ENCODE results near the gene ISOC2. TPM values are rescaled to one million over a fixed set of nuclear protein-coding genes. Genes with fewer than 3 reads are reported as not detected.
A peak's percentile ranks its signal among the peaks of the same experiment; 100 is the strongest.

Gene ISOC2
- total RNA-seq, 1 donor from 2014 or later: 58.8 TPM

- no peak overlapping the region for H3K4me3 ChIP-seq (ENCODE audit: insufficient read depth, low read depth, low read length)
- FAIRE-seq: no peak
- no peak overlapping the region for H3K9ac ChIP-seq (ENCODE audit: low read length)
- Mint-ChIP-seq H3K9me3 (ENCODE audit: unreplicated experiment) (peaks cover 3% of the 10 kb centered on the region), H3K27me3 (ENCODE audit: low read depth, unreplicated experiment) (peaks cover 4% of the 10 kb centered on the region), H3K4me3 (ENCODE audit: unreplicated experiment) (no peak overlapping the region), H3K27ac (ENCODE audit: unreplicated experiment) (peak overlapping the region; percentile 72), H3K36me3 (ENCODE audit: low read depth, unreplicated experiment) (peaks cover 24% of the 10 kb centered on the region), H3K4me1 (ENCODE audit: low read depth, unreplicated experiment) (peaks cover 10% of the 10 kb centered on the region)
- TF ChIP-seq CTCF (IDR thresholded peaks at IDR 0.05; ENCODE audit: insufficient read depth, low read depth, low read length): no peak
- H3K27ac ChIP-seq (ENCODE audit: low read depth, low read length): no peak overlapping the region
- H4K20me1 ChIP-seq (ENCODE audit: insufficient read depth, low read length): no peaks in the 10 kb centered on the region
- H3K36me3 ChIP-seq (ENCODE audit: insufficient read depth, low read length): no peaks in the 10 kb centered on the region
- no peaks in the 10 kb centered on the region for H3K79me2 ChIP-seq (ENCODE audit: insufficient read depth, low read length)
- no peaks in the 10 kb centered on the region for H3K9me3 ChIP-seq (ENCODE audit: insufficient read depth, low read depth, low read length)
- no peak overlapping the region for H3K4me2 ChIP-seq (ENCODE audit: low read length)
- no peaks in the 10 kb centered on the region for H3K27me3 ChIP-seq (ENCODE audit: insufficient read depth, low read length)
- DNase-seq (ENCODE audit: low read depth): no peak
- H3K4me1 ChIP-seq (ENCODE audit: insufficient read depth, low read length): peaks cover 19% of the 10 kb centered on the region
- no peak overlapping the region for H2AFZ ChIP-seq (ENCODE audit: low read depth, low read length)
Observed at GRCh38 chr19:55495646-55496349, 34.4 kb upstream of the ISOC2 start.

- no peak overlapping the region for H3K27ac ChIP-seq (ENCODE audit: low read depth, low read length)
- TF ChIP-seq EZH2 (IDR thresholded peaks at IDR 0.05; ENCODE audit: insufficient read depth, low read length) (no peak), CTCF (IDR thresholded peaks at IDR 0.05; ENCODE audit: insufficient read depth, low read depth, low read length) (no peak)
- Mint-ChIP-seq H3K4me3 (ENCODE audit: unreplicated experiment) (no peak overlapping the region), H3K36me3 (ENCODE audit: low read depth, unreplicated experiment) (peaks cover 14% of the 10 kb centered on the region), H3K4me1 (ENCODE audit: low read depth, unreplicated experiment) (peaks cover 10% of the 10 kb centered on the region), H3K27ac (ENCODE audit: unreplicated experiment) (no peak overlapping the region), H3K9me3 (ENCODE audit: unreplicated experiment) (peaks cover 2% of the 10 kb centered on the region), H3K27me3 (ENCODE audit: low read depth, unreplicated experiment) (peaks cover 4% of the 10 kb centered on the region)
- no peaks in the 10 kb centered on the region for H3K9me3 ChIP-seq (ENCODE audit: insufficient read depth, low read depth, low read length)
- H3K36me3 ChIP-seq (ENCODE audit: insufficient read depth, low read length): no peaks in the 10 kb centered on the region
- H4K20me1 ChIP-seq (ENCODE audit: insufficient read depth, low read length): no peaks in the 10 kb centered on the region
- H3K4me3 ChIP-seq (ENCODE audit: insufficient read depth, low read depth, low read length): peak overlapping the region; percentile 7
- no peaks in the 10 kb centered on the region for H3K79me2 ChIP-seq (ENCODE audit: insufficient read depth, low read length)
- peak overlapping the region; percentile 46 for H3K9ac ChIP-seq (ENCODE audit: low read length)
- DNase-seq (ENCODE audit: low read depth) (peak; percentile 31), FAIRE-seq (no peak)
- peaks cover 24% of the 10 kb centered on the region for H3K4me1 ChIP-seq (ENCODE audit: insufficient read depth, low read length)
- no peaks in the 10 kb centered on the region for H3K27me3 ChIP-seq (ENCODE audit: insufficient read depth, low read length)
- peak overlapping the region; percentile 76 for H3K4me2 ChIP-seq (ENCODE audit: low read length)
- peak overlapping the region; percentile 53 for H2AFZ ChIP-seq (ENCODE audit: low read depth, low read length)
Observed at GRCh38 chr19:55494172-55494761, 32.8 kb upstream of the ISOC2 start.

GRCh38 chr19:55493645-55494171, 32.3 kb upstream of the ISOC2 start:
- TF ChIP-seq CTCF (IDR thresholded peaks at IDR 0.05; ENCODE audit: insufficient read depth, low read depth, low read length) (no peak), EZH2 (IDR thresholded peaks at IDR 0.05; ENCODE audit: insufficient read depth, low read length) (no peak)
- Mint-ChIP-seq H3K4me1 (ENCODE audit: low read depth, unreplicated experiment) (peaks cover 10% of the 10 kb centered on the region), H3K4me3 (ENCODE audit: unreplicated experiment) (no peak overlapping the region), H3K27ac (ENCODE audit: unreplicated experiment) (no peak overlapping the region), H3K36me3 (ENCODE audit: low read depth, unreplicated experiment) (peaks cover 8% of the 10 kb centered on the region), H3K27me3 (ENCODE audit: low read depth, unreplicated experiment) (no peaks in the 10 kb centered on the region), H3K9me3 (ENCODE audit: unreplicated experiment) (no peaks in the 10 kb centered on the region)
- H3K9me3 ChIP-seq (ENCODE audit: insufficient read depth, low read depth, low read length): no peaks in the 10 kb centered on the region
- H3K27ac ChIP-seq (ENCODE audit: low read depth, low read length): peak overlapping the region; percentile 12
- no peaks in the 10 kb centered on the region for H4K20me1 ChIP-seq (ENCODE audit: insufficient read depth, low read length)
- H2AFZ ChIP-seq (ENCODE audit: low read depth, low read length): peak overlapping the region; percentile 53
- peak overlapping the region; percentile 76 for H3K4me2 ChIP-seq (ENCODE audit: low read length)
- H3K9ac ChIP-seq (ENCODE audit: low read length): peak overlapping the region; percentile 46
- FAIRE-seq: no peak
- peaks cover 28% of the 10 kb centered on the region for H3K4me1 ChIP-seq (ENCODE audit: insufficient read depth, low read length)
- peak overlapping the region; percentile 1 for H3K4me3 ChIP-seq (ENCODE audit: insufficient read depth, low read depth, low read length)
- no peak for DNase-seq (ENCODE audit: low read depth)
- H3K79me2 ChIP-seq (ENCODE audit: insufficient read depth, low read length): no peaks in the 10 kb centered on the region
- H3K27me3 ChIP-seq (ENCODE audit: insufficient read depth, low read length): no peaks in the 10 kb centered on the region
- H3K36me3 ChIP-seq (ENCODE audit: insufficient read depth, low read length): no peaks in the 10 kb centered on the region

All from astrocyte (in vitro differentiated cells and primary cell).